ENCODE measurements around the gene SPATS2.
A peak's percentile ranks its signal among the peaks of the same experiment; 100 is the strongest.

The SPATS2 gene

DNA sequence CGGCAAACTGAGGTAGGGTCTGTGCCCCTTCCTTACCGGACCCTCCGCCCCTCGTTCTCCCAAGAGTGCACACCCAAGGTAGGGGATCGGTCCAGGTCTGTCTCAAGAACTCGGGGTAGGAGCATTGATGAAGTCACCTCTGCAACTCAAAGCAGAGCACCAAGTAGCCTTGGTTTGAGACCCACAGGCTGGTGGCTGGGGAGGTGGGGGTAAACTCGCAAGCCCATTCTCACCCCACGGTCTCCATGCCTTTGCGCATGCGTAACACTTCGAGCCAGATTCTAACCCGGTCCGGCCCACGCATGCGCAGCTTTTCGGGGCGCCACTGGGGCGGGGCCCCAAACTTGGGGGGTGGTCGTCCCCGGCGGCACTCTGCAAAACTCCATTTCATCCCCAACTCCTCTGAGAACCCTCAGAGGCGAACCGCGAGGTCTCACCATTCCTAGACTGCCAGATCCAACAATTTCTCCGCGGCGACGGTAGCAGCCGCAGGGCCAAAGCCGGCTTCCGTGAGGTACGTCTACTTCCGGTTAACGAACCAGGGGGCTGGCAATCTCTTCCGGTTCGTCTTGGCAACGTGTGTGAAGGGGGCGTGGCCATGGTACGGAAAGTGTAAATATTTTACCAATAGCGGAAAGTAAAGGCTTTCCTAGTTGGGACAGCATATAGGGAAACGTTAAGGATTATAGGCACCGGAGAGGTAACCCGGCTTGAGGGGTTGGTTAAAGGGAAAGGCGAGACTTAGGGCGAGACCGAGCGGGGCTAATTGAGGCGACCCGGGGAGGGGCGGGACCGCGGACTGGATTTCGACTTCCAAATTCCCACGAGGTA is 200.6 kb downstream of the SPATS2 start, which contains the start of gene MCRS1:
MCRS1 (minus strand) TSS at position 532 of the 831 bp plus-strand sequence. CDS start 1,411 bp downstream, outside the sequence.
- H3K4me3 ChIP-seq (ENCODE audit: low read depth, low read length): peak within 1 kb of the TSS; percentile 98

- H3K4me3 ChIP-seq (ENCODE audit: low read depth, low read length): peak overlapping the region; percentile 98
These were observed 201.3 kb downstream of the SPATS2 start for GRCh38 chr12:49568442-49569162.
